HUES64 (cell line): Measurements from ENCODE around the gene CALR3.

Source experiments
- H3K27ac ChIP-seq: 2 replicates; pipeline ENCODE4 v1.7.0; 2013; ENCODE audit warnings: low read depth, low read length, inconsistent platforms
- H3K27me3 ChIP-seq: 2 replicates; pipeline ENCODE4 v1.6.1; 2013; ENCODE audit warnings: mild to moderate bottlenecking, low read length; ENCODE audit not compliant: insufficient read depth
- H3K36me3 ChIP-seq: 2 replicates; pipeline ENCODE4 v1.6.1; 2013; ENCODE audit warnings: mild to moderate bottlenecking, low read length; ENCODE audit not compliant: insufficient read depth
- H3K4me1 ChIP-seq: 2 replicates; pipeline ENCODE4 v1.6.1; 2013; ENCODE audit warnings: mild to moderate bottlenecking, low read length, moderate library complexity; ENCODE audit not compliant: insufficient read depth
- H3K4me3 ChIP-seq: 2 replicates; pipeline ENCODE4 v1.5.1; 2013; ENCODE audit warnings: mild to moderate bottlenecking, low read length, moderate library complexity
- H3K9ac ChIP-seq: 2 replicates; pipeline ENCODE4 v1.6.1; 2013; ENCODE audit warnings: mild to moderate bottlenecking, low read depth, low read length
- H3K9me3 ChIP-seq: 2 replicates; pipeline ENCODE4 v1.6.1; 2013; ENCODE audit warnings: low read depth, low read length; ENCODE audit not compliant: insufficient read depth
- whole genome bisulfite sequencing: fragments of 150-250, 120-280 bp; methylation state at CpG from one replicate; pipeline ENCODE4 v1.1.7; 2013; ENCODE audit warnings: missing lambda C conversion rate; 5-methylcytosine and 5-hydroxymethylcytosine counted together

Gene CALR3

GRCh38 chr19:16441661-16442162 lies 54.3 kb downstream of the CALR3 start:
- peaks cover 11% of the 10 kb centered on the region; the same call in 1 of the 2 replicates for H3K4me1 ChIP-seq
- no peaks in the 10 kb centered on the region for H3K27me3 ChIP-seq
- no peaks in the 10 kb centered on the region for H3K9me3 ChIP-seq
- peaks cover 33% of the 10 kb centered on the region for H3K36me3 ChIP-seq
- WGBS: 76% methylated on average over 14 of the region's 14 CpGs
- no peak overlapping the region for H3K4me3 ChIP-seq
- no peak overlapping the region for H3K27ac ChIP-seq
- H3K9ac ChIP-seq: no peak overlapping the region

GRCh38 chr19:16436780-16437332 lies 59.1 kb downstream of the CALR3 start:
- no peaks in the 10 kb centered on the region for H3K27me3 ChIP-seq
- WGBS: 95% methylated on average over 6 of the region's 6 CpGs
- H3K4me1 ChIP-seq: peaks cover 1% of the 10 kb centered on the region; the same call in 1 of the 2 replicates
- H3K27ac ChIP-seq: no peak overlapping the region
- H3K4me3 ChIP-seq: no peak overlapping the region
- no peaks in the 10 kb centered on the region for H3K9me3 ChIP-seq
- H3K9ac ChIP-seq: no peak overlapping the region
- peaks cover 64% of the 10 kb centered on the region for H3K36me3 ChIP-seq

- peaks cover 70% of the 10 kb centered on the region for H3K36me3 ChIP-seq
- H3K4me1 ChIP-seq: no peaks in the 10 kb centered on the region
- no peak overlapping the region for H3K9ac ChIP-seq
- H3K4me3 ChIP-seq: no peak overlapping the region
- H3K27me3 ChIP-seq: no peaks in the 10 kb centered on the region
- 93% methylated on average over 9 of the region's 9 CpGs for WGBS
- H3K27ac ChIP-seq: no peak overlapping the region
- H3K9me3 ChIP-seq: no peaks in the 10 kb centered on the region
These were observed 59.8 kb downstream of the CALR3 start for GRCh38 chr19:16435999-16436650.

- Histone ChIP-seq H3K9ac (no peak overlapping the region), H3K27me3 (no peaks in the 10 kb centered on the region), H3K4me3 (no peak overlapping the region), H3K4me1 (no peaks in the 10 kb centered on the region), H3K9me3 (no peaks in the 10 kb centered on the region), H3K36me3 (peaks cover 67% of the 10 kb centered on the region), H3K27ac (no peak overlapping the region)
- 88% methylated on average over 11 of the region's 11 CpGs for WGBS
These were observed 60.6 kb downstream of the CALR3 start for GRCh38 chr19:16435238-16435917.

- Histone ChIP-seq H3K9ac (no peak overlapping the region), H3K27me3 (no peaks in the 10 kb centered on the region), H3K9me3 (no peaks in the 10 kb centered on the region), H3K36me3 (peaks cover 63% of the 10 kb centered on the region), H3K4me3 (no peak overlapping the region), H3K4me1 (no peaks in the 10 kb centered on the region), H3K27ac (no peak overlapping the region)
- 91% methylated on average over 3 of the region's 3 CpGs for WGBS
These were observed 62.0 kb downstream of the CALR3 start for GRCh38 chr19:16433986-16434385.

- no peak overlapping the region for H3K9ac ChIP-seq
- H3K27me3 ChIP-seq: no peaks in the 10 kb centered on the region
- no peaks in the 10 kb centered on the region for H3K4me1 ChIP-seq
- H3K4me3 ChIP-seq: no peak overlapping the region
- H3K36me3 ChIP-seq: peaks cover 67% of the 10 kb centered on the region
- 93% methylated on average over 3 of the region's 3 CpGs for WGBS
- H3K9me3 ChIP-seq: no peaks in the 10 kb centered on the region
- H3K27ac ChIP-seq: no peak overlapping the region
These were observed 66.2 kb downstream of the CALR3 start for GRCh38 chr19:16429759-16430091.

GRCh38 chr19:16429066-16429758 lies 66.8 kb downstream of the CALR3 start:
- no peak overlapping the region for H3K4me3 ChIP-seq
- 93% methylated on average over 13 of the region's 13 CpGs for WGBS
- H3K9ac ChIP-seq: no peak overlapping the region
- no peaks in the 10 kb centered on the region for H3K4me1 ChIP-seq
- no peak overlapping the region for H3K27ac ChIP-seq
- peaks cover 68% of the 10 kb centered on the region for H3K36me3 ChIP-seq
- H3K27me3 ChIP-seq: no peaks in the 10 kb centered on the region
- H3K9me3 ChIP-seq: no peaks in the 10 kb centered on the region
